ENCODE results near the gene BNC2. TPM values are rescaled to one million over a fixed set of nuclear protein-coding genes. Genes with fewer than 3 reads are reported as not detected.

Gene BNC2
- total and polyA plus RNA-seq, 2 donors (not counting 1 experiment from before 2014, with no cell fraction given): 34.7 to 39.1 TPM

- no peaks in the 10 kb centered on the region for H3K36me3 ChIP-seq (ENCODE audit: control insufficient read depth, insufficient read depth, low read length)
- H3K27me3 ChIP-seq (ENCODE audit: control insufficient read depth, insufficient read depth, low read length): no peaks in the 10 kb centered on the region
- no peak overlapping the region for H2AFZ ChIP-seq (ENCODE audit: low read length)
- H3K79me2 ChIP-seq (ENCODE audit: control insufficient read depth, insufficient read depth, low read length): peaks cover 56% of the 10 kb centered on the region
- TF ChIP-seq CTCF (conservative IDR thresholded peaks at IDR 0.05 in 1 of 2, IDR thresholded peaks at IDR 0.05 in 1 of 2; ENCODE audit: low read depth in 1 of 2, low read length in 2 of 2): no peak
- no peak for TF ChIP-seq EZH2 (IDR thresholded peaks at IDR 0.05; ENCODE audit: low read length, missing control alignments)
- H3K4me3 ChIP-seq (replicated peaks in 1 of 4; ENCODE audit: control extremely low read depth in 1 of 4, insufficient read depth in 1 of 4, low read depth in 3 of 4, low read length in 4 of 4): peak overlapping the region; percentile 66 to 89 (median 76)
- no peaks in the 10 kb centered on the region for H4K20me1 ChIP-seq (ENCODE audit: control insufficient read depth, extremely low read depth, insufficient read depth, low read length)
- no peaks in the 10 kb centered on the region for H3K9me3 ChIP-seq (ENCODE audit: control insufficient read depth, insufficient read depth, low read depth, low read length)
- H3K4me1 ChIP-seq (ENCODE audit: control insufficient read depth, extremely low read depth, insufficient read depth, low read length): peaks cover 8% of the 10 kb centered on the region
- H3K9ac ChIP-seq (ENCODE audit: insufficient read depth, low read length): peak overlapping the region; percentile 74
- DNase-seq (ENCODE audit: low read depth in 2 of 2): peak; percentile 52 to 64
- H3K27ac ChIP-seq (ENCODE audit: insufficient read depth, low read length): peak overlapping the region; percentile 82
- peak overlapping the region; percentile 64 for H3K4me2 ChIP-seq (ENCODE audit: extremely low read depth, insufficient read depth, low read length)
Measured at GRCh38 chr9:16869131-16869881, 1.2 kb downstream of the BNC2 start.

- H3K27ac ChIP-seq (ENCODE audit: insufficient read depth, low read length): peak overlapping the region; percentile 82
- DNase-seq (ENCODE audit: low read depth in 2 of 2): peak; percentile 23 to 60
Measured at GRCh38 chr9:16868701-16869100, 1.8 kb downstream of the BNC2 start.

More at GRCh38 chr9:16868701-16869100, 1.8 kb downstream of the BNC2 start:
- Histone ChIP-seq H3K4me3 (replicated peaks in 1 of 4; ENCODE audit: control extremely low read depth in 1 of 4, insufficient read depth in 1 of 4, low read depth in 3 of 4, low read length in 4 of 4) (peak overlapping the region; percentile 66 to 89 (median 76)), H3K9me3 (ENCODE audit: control insufficient read depth, insufficient read depth, low read depth, low read length) (no peaks in the 10 kb centered on the region), H3K27me3 (ENCODE audit: control insufficient read depth, insufficient read depth, low read length) (no peaks in the 10 kb centered on the region), H3K4me1 (ENCODE audit: control insufficient read depth, extremely low read depth, insufficient read depth, low read length) (peaks cover 9% of the 10 kb centered on the region), H4K20me1 (ENCODE audit: control insufficient read depth, extremely low read depth, insufficient read depth, low read length) (no peaks in the 10 kb centered on the region), H3K9ac (ENCODE audit: insufficient read depth, low read length) (no peak overlapping the region), H2AFZ (ENCODE audit: low read length) (no peak overlapping the region), H3K4me2 (ENCODE audit: extremely low read depth, insufficient read depth, low read length) (peak overlapping the region; percentile 64), H3K36me3 (ENCODE audit: control insufficient read depth, insufficient read depth, low read length) (no peaks in the 10 kb centered on the region), H3K79me2 (ENCODE audit: control insufficient read depth, insufficient read depth, low read length) (peaks cover 62% of the 10 kb centered on the region)
- TF ChIP-seq CTCF (conservative IDR thresholded peaks at IDR 0.05 in 1 of 2, IDR thresholded peaks at IDR 0.05 in 1 of 2; ENCODE audit: low read depth in 1 of 2, low read length in 2 of 2) (no peak), EZH2 (IDR thresholded peaks at IDR 0.05; ENCODE audit: low read length, missing control alignments) (no peak)

Measured in fibroblast of lung (primary cell).